Stimulated activated CD8-positive, alpha-beta memory T cell treated with anti-CD3 and anti-CD28 coated beads, Interleukin-7, amount 100 ng/mL, for 24 hours (primary cell): ENCODE results near the gene ARL4A.
"Not testable (repeated sequence)": the region's sequence is repeated elsewhere in the genome, so short reads cannot be mapped to it uniquely, and the experiment has no call there.

Experiments used
- DNase-seq: peaks from one replicate; pipeline ENCODE4 v3.0.0-alpha.2; 2020; ENCODE audit warnings: low read depth

ARL4A gene, protein sequence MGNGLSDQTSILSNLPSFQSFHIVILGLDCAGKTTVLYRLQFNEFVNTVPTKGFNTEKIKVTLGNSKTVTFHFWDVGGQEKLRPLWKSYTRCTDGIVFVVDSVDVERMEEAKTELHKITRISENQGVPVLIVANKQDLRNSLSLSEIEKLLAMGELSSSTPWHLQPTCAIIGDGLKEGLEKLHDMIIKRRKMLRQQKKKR

DNA sequence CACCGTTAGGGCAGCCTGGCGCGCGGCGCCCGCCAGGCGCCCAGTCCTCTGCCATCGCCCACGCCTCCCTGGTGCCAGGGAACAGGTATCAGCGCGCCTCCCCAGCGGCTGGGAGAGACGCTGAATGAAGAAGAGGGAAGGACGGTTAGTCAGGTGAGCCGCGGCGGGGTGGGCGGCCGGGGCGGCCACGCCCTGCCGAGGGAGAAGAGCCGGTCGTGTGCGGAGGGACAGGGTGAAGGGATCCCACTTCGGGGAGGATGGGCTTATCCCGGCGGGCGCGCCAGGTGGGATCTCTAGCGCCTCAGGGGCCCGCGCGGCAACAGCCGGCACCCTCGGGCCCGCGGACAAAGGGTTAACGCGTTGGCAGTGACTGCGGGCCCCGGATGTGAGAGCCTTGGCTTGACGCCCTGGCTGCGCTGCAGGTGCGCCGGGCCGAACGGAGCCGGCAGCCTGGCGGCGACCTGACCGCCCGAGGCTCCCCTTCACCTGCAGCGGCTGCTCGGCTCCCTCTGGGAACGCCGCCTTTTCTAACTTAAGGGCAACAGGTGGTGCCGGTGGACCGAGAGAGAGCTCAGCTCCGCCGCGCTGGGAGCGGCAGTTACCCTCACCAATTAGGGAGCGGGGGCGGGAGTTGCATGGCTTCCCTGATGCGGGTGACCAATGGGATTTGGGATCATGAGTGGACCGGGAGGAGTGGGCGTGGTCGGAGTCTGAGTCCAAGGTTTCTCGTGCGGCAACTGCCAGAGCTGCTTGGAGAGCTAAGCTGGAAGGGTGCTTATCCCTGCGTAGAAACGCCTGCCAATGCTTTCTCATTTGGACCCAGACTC, at the start of gene ARL4A:
TSS of gene ARL4A (plus strand) at position 743 of the 827 bp plus-strand sequence. CDS start 622 bp downstream, outside the sequence.
- peak; percentile 76 for DNase-seq

DNA sequence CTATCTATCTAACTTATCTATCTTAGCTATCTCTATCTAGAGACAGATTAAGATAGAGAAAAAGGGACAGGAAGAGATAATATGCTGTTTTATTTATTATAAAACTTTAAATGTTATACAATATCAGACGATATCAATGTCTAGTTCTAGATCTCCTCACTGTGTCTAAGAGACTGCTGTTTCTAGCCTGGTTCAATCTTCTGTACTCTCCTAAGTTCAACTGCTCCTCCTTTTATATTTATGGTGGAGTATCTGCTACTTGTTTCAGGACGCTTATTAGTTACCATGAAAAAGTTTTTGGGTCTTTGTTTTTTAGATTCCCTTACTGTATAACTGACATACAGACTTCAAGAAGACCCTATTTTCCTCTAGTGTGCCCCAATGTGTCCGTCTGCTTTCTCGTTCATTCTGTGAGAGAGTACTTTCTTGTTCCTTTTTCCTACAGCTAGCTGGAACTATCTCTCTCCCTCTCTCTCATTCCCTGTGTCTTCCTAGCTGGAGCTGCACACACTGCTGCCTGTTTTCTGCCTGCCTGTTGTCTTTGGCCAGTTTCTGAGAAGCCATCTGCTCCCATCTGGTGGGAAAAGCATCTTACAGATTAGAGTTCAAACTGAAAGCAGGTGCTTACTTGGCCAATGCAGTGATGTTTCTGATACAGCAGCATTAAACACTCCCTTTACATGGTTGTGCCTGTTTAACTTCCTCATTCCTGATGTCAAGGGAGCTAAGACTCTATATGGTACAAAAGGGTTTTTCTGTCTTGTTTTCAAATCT, 49.4 kb upstream of the ARL4A start:
- no peak for DNase-seq

DNA sequence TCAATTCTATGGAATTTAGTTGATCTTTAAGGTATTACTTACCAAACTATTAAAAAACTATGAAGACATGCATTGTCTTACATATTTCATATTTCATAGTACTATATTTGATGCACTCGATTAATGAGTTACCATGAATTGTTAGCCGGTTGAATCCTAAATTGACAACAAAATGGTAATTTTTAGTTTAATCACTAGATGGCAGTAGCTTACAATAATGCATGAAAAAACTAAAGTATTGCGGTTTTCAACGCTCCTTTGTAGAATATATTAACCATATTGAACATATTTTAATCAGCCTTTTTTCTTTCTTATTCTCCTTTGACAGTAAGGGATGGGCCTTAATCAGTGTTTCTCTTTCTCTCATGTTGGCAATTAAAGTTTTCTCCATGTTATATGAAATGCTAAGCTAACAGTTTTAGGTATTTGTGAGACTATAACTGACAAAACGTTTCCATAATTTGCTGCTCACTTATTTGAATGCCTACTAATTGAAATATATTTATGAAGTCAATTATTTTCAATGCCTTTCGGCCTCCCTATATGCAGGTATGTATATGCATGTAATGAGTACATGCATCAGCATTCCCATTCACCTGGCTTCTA, 48.5 kb upstream of the ARL4A start:
- DNase-seq = no peak

DNA sequence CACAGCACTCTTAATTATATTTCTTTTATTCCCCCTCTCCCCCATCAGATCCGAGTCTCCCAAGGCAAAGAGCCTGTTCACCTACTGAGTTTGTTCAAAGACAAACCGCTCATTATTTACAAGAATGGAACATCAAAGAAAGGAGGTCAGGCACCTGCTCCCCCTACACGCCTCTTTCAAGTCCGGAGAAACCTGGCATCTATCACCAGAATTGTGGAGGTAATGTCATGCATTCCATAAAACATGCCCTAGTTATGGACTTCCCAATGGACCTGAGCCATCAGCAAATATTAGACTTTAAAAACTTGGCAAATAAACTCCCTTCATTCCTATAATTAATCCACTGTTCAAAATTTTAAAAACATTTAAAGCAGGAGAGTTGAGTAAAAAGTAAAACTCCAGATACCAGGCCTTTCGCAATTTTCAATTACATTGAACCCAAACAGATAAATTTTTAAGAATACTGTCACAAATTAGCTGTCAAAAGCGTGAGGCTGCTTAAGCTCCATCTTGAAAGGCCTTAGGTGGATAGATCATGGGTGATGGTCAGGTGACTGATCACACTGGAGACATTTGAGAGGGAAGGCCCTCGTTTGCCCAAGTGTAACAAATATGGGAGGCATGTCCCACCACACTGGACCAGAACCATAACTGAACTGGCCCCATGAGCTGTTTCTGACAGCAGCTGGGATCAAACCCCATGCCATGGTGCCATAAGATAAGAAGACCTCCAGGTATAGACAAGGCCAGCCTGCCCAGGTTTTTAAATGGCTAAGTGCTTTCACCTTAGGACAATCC, 46.9 kb upstream of the ARL4A start:
- DNase-seq = no peak

DNA sequence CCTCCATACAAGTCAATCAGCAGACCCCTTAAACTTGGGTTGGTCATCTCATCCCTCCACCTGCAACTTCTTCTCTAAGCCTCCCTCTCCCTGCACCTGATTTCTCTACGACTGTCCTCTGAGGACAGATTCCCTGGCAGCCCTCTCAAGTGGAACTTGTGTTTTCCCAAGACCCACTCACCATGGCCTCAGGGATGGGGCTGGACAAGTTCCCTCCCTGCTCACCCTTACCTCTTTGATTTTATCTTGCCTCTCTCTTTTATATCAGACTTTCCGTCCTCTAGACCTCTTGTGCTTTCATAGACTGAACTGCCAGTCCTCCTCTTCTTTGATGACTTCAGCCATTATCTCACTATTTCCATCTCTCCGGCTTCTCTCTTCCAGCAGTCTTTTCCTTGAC, 46.2 kb upstream of the ARL4A start:
- no peak for DNase-seq

DNA sequence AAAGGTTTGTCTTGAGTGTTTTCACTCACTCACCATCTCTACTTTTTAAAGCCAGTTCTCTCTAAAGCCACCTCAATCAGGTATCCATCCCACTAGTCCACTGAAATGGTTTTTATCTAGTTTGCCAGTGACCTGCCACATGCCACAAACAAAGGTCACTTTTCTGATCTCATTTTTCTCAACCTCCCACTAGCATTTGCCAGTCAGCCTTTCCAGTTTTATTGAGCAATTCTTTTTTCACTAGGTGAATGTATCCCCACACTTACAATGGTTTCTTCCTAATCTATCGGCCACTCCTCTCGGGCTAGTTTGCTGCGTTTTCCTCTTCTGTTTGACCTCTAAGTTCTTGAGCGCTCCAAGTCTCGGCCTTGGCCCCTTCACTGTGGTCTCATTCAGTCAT, 44.9 kb upstream of the ARL4A start:
- DNase-seq = no peak

DNA sequence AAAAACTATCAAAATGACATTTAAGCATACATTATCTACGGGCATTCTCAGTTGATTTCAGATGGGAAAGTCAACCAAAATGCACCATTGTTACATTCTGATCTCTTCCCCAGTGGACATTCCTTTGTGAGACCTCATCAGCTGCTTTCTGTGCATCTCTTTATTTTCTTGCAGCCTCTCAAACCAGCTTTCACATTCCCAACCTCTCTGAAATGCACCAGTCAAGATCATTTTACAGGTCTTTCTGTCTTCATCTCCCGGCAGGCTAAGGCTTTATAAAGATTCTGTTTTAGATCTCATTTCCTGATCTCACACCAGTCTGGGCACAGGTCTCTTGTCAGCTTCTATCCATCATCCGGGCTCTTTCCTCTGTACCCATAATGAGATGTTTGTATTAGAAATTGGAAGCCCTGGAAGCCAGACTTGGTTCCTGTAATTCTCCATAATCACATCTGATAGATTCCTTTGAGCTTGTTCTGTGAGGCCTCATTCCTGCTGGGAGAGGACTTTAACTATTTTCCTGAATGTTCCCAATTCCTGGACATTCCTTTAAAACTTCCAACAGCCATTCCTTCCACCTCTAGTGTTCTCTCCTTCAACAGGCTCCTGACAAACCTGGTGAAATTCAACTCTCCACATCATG, 44.3 kb upstream of the ARL4A start:
- DNase-seq = no peak

DNA sequence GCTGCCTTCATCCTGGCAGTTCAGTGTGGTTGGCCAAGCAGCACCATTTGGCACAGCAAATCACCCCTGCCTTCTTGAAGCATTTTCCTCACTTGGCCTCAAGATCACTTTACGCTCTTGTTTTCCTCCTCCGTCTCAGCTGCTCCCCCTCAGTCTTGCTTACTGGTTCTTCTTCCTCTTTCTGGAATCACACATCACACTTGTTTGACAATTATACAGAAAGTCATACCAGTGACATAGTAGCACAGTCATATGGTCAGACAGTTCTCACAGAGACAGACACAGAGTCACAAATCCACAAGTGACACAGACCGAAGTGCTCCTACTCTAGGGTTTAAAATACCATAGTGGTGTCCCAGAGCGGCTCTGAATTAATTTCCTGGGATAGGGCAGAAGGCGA, 43.8 kb upstream of the ARL4A start:
- DNase-seq = no peak

DNA sequence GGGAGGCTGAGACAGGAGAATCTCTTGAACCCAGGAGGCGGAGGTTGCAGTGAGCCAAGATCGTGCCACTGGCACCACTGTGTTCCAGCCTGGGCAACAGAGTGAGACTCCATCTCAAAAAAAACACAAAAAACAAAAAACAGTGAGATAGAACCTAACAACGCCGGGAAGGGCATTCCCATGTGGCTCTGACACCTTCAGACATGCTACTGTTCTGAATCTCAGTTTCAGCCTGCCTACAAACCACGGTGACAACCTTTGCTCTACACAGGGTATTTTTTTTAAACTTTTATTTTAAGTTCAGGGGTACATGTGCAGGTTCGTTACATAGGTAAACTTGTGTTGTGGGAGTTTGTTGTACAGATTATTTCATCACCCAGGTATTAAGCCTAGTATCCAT, 42.2 kb upstream of the ARL4A start:
- DNase-seq = not testable (repeated sequence)

DNA sequence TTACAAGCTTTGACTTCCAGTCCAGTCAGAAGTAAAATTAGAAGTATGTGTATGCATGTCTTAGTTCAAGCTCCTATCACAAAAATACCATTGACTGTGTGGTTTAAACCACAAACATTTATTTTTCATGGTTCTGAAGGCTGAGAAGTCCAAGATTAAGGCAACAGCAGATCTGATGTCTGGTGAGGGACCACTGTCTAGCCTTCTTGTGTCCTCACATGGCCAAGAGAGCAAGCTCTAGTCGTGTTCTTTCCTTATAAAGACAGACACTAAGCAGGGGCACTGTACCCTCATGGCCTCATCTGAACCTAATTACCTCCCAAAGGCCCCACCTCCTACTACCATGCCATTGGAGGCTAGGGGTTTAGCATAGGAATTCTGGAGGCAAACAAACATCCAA, 41.3 kb upstream of the ARL4A start:
- DNase-seq = no peak

DNA sequence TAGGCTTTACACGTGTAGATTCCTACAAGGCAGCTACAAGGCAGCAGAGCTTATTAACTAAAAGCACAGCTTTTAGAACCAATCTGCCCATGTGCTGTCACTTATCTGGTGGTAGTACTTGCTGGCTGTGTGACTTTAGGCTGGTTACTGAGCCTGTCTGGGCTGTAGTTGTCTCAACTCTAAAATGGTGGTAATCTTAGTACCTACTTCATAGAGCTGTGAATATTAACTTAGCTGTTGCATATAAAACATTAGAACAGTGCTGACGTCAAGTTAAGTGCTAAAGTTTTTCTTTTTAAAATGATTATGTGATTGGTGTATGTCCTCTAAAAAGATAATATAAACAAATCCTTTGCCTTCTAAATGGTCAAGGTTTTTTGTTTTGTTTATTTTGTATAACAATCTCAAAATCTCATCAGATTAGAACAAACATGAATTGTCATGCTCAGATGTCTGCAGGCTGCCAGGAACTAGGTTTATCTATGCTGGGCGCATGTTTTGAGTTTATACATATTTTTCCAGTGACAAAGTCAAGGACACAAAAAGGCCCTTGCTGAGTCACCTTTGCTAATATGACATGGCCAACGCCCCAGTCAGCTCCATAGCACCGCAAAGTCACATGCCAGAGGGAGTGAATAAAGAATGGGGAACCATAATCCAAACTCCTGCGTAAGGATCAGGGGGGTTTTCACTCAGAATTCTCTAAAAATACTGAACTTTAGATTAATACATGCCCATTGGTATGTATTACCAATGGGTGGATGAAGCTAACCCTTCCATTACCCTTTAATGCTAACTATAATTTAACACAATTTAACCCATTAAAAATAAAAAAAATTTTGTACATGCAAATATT, 39.8 kb upstream of the ARL4A start:
- no peak for DNase-seq

DNA sequence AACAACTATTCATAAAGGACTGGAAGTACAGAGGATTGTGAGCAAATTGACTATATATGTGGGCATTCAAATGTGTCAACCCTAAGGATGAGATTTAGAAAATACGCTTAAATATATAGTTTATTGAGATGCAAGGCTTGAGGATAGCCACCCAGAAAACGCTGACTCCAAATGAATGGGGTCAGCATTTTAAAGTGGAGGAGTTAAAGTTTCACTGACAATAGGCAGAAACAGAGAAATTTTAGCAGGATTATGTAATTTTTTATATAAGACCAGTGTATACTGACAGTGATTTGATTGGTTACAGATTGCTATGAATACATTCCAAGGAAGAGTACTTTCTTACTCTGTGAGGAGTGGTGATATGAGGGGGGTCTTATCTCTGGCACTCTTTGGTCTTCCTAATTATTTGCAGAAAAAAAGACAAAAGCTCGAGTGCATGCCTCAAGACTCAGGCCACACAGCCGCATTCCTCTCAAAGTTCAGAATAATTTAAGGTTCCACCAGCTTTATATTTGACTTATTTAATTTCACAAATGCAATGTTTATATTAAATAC, 38.6 kb upstream of the ARL4A start:
- no peak for DNase-seq

DNA sequence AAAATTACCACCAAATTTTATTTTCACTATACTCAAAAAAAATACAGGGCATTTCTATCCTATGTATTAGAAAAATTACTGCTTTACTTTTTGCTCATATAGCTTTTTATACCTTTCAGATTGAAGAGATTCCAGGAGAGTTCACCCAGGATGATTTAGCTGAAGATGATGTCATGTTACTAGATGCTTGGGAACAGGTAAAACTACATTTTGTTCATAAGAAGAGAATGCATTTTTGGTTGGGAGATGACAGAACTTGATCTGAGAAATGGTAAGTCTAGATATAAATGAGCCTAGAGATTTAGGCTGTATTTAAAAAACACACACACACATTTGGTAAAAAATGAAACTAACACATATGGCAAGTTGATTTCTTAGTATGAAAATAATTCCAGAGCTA, 38.1 kb upstream of the ARL4A start:
- no peak for DNase-seq

DNA sequence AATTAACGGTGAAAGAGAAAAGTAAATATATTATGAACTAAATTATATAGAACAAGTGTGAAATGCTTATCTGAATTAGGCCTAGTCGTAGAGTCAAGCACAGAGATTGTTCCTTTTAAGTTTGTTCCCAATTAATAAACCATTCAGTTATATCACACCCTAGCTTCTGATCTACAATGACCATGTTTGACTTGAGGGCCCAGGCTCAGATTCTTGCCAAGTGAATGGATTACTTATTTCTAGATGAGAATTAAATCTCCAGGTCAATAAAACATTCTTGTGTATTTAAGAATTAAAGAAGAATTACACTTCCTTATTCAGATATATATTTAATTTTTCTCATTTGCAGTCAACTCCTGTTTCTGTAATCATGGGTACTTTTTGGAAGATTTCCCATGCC, 37.4 kb upstream of the ARL4A start:
- DNase-seq = no peak

DNA sequence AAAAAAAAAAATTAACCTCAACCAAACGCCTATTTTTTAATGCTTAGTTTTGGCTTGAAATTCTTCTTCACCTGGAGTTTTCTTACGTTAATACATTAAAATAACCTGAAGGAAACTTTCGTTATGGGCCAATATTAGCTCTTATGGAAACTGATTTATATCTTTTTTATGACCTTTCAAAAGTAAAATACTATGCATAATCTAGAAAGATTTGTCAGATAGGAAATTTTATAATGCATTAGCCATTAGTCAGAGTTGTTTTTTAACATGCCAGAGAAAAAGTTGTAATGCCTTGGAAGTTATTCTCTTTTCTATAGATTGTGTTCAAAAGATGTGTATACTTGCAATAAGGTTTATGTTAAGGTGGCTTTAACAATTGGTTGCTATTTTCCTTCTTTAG, 34.3 kb upstream of the ARL4A start:
- no peak for DNase-seq

DNA sequence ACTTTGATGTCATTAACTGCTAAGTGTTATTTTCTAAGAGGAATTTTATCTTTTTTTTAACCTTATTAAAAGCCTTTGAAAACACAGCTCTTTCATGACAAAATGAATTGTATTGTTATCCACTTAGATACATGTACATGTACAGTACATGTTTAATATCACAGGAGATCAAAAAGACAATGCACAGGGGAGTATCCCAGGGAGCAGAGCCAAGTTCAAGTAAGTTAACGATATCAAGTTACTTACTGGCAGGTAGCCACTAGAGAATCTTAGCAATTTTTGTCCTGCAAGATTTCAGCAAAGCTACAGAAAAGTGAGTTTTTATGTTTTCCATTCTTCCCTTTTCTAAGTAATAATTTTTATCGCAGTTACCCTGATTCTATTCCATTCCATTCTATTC, 33.9 kb upstream of the ARL4A start:
- no peak for DNase-seq

DNA sequence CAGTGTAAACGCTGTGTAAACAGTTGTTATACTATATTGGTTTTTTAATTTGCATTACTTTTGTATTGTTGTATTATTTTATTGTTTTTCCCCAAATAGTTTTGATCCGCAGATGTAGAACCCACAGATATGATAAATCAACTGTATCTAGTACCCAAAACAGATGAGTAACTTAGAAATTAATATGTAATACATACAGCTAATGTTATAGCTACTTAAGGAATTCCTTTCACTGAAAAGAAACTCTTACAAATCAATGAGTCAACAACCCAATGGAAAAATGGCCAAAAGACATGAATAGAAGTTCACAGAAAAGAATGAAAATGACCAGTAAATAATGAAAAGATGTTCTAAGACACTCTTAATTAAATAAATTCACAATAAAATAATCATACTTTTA, 32.3 kb upstream of the ARL4A start:
- DNase-seq = no peak

DNA sequence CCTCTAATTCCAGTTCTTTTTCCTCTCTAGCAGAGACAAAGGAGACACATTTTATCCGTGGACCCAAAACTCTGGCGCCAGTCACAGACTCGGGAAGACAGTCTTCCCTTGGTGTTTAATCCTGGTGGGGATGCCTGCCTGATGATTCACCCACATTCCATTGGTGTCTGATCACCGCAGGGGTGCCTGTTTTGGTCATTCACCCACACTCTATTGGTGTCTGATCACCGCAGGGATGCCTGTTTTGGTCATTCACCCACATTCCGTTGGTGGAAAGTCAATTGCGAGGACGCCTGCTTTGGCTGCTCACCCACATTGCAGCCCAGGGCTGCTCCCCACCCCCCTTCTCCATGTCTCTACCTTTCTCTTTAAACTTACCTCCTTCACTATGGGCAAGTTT, 27.0 kb upstream of the ARL4A start:
- DNase-seq = not testable (repeated sequence)

DNA sequence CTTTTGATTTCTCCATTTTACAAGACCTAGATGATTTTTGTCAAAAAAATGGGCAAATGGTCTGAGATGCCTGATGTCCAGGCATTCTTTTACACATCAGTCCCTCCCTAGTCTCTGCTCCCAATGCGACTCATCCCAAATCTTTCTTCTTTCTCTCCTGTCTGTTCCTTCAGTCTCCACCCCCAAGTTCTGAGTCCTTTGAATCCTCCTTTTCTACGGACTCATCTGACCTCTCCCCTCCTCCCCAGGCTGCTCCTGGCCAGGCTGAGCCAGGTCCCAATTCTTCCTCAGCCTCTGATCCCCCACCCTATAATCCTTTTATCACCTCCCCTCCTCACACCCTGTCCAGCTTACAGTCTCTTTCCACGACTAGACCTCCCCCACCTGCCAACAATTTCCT, 26.4 kb upstream of the ARL4A start:
- not testable (repeated sequence) for DNase-seq

DNA sequence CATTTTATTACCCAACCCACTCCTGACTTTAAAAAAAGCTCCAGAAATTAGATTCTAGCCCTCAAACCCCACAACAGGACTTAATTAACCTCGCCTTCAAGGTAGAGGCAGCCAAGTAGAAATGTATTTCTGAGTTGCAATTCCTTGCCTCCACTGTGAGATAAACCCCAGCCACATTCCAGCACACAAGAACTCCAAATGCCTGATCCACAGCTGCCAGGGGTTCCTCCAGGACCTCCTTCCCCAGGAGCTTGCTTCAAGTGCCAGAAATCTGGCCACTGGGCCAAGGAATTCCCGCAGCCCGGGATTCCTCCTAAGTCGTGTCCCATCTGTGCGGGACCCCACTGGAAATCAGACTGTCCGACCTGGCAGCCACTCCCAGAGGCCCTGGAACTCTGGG, 25.9 kb upstream of the ARL4A start:
- DNase-seq = no peak
